SK-N-MC (cell line): ENCODE results near the gene TULP3.

Source experiments
- EZH2 ChIP-seq: fragments of 200-600 bp; sonication (generic); IDR thresholded peaks from one replicate; pipeline ENCODE4 v1.6.1; 2017; ENCODE audit warnings: antibody characterized with exemption
- FOXP2 ChIP-seq: optimal IDR thresholded peaks from 2 replicates; pipeline ENCODE3; 2011; ENCODE audit warnings: mild to moderate bottlenecking, moderate library complexity; ENCODE audit not compliant: insufficient read depth; ENCODE audit errors: extremely low read length, control extremely low read depth
- POLR2AphosphoS5 ChIP-seq: IDR thresholded peaks from 2 replicates; pipeline ENCODE4 v1.6.1; 2012; ENCODE audit warnings: mild to moderate bottlenecking, low read depth, low read length, borderline replicate concordance

- TF ChIP-seq POLR2AphosphoS5: no peak
- no peak for TF ChIP-seq EZH2
- no peak for TF ChIP-seq FOXP2
Measured at GRCh38 chr12:2841056-2841650, 49.5 kb upstream of the TULP3 start.
